ENCODE results near the gene ATAD3B.
"Not testable (repeated sequence)": the region's sequence is repeated elsewhere in the genome, so short reads cannot be mapped to it uniquely, and the experiment has no call there.

The ATAD3B gene

GRCh38 chr1:1514376-1514775, 42.8 kb downstream of the ATAD3B start:
- ATAC-seq, result not testable (repeated sequence)

- ATAC-seq, result not testable (repeated sequence)
Measured at GRCh38 chr1:1516923-1517322, 45.4 kb downstream of the ATAD3B start.

GRCh38 chr1:1517973-1518620, 46.5 kb downstream of the ATAD3B start:
- ATAC-seq, result no peak

- ATAC-seq, result not testable (repeated sequence)
Measured at GRCh38 chr1:1518621-1519007, 47.0 kb downstream of the ATAD3B start.

- not testable (repeated sequence) for ATAC-seq
Measured at GRCh38 chr1:1519805-1520505, 48.4 kb downstream of the ATAD3B start.

GRCh38 chr1:1521331-1521730, 49.8 kb downstream of the ATAD3B start:
- ATAC-seq, result no peak

- not testable (repeated sequence) for ATAC-seq
Measured at GRCh38 chr1:1522536-1522935, 51.0 kb downstream of the ATAD3B start.

GRCh38 chr1:1523226-1523625, 51.7 kb downstream of the ATAD3B start:
- not testable (repeated sequence) for ATAC-seq

GRCh38 chr1:1523651-1524050, 52.1 kb downstream of the ATAD3B start:
- ATAC-seq, result not testable (repeated sequence)

- not testable (repeated sequence) for ATAC-seq
Measured at GRCh38 chr1:1524750-1525383, 53.3 kb downstream of the ATAD3B start.

GRCh38 chr1:1526476-1526875, 54.9 kb downstream of the ATAD3B start:
- ATAC-seq, result not testable (repeated sequence)

- ATAC-seq, result no peak
Measured at GRCh38 chr1:1527092-1527816, 55.7 kb downstream of the ATAD3B start.

GRCh38 chr1:1528301-1529267, 57.0 kb downstream of the ATAD3B start:
- ATAC-seq, result no peak

- ATAC-seq, result no peak
Measured at GRCh38 chr1:1529321-1529720, 57.8 kb downstream of the ATAD3B start.

- no peak for ATAC-seq
Measured at GRCh38 chr1:1529936-1530335, 58.4 kb downstream of the ATAD3B start.

- ATAC-seq, result no peak
Measured at GRCh38 chr1:1531947-1532346, 60.4 kb downstream of the ATAD3B start.

- not testable (repeated sequence) for ATAC-seq
Measured at GRCh38 chr1:1533176-1533893, 61.8 kb downstream of the ATAD3B start.

GRCh38 chr1:1533894-1534291, 62.3 kb downstream of the ATAD3B start:
- not testable (repeated sequence) for ATAC-seq

- ATAC-seq, result no peak
Measured at GRCh38 chr1:1534401-1535154, 63.0 kb downstream of the ATAD3B start.
